SU-DHL-6 (cell line): Measurements from ENCODE around the gene BCL2.

Experiments used
- H2AFZ ChIP-seq: fragments of 200-600 bp; sonication (generic); 2 replicates; pipeline ENCODE4 v1.6.1; 2014; ENCODE audit warnings: low read depth, mild to moderate bottlenecking, moderate library complexity, mixed read lengths, antibody characterized with exemption, low read length; ENCODE audit not compliant: severe bottlenecking
- H3F3A ChIP-seq: fragments of 200-600 bp; shearing (Covaris generic); 2 replicates; pipeline ENCODE4 v1.6.0; 2016; ENCODE audit warnings: antibody characterized with exemption, mild to moderate bottlenecking; ENCODE audit not compliant: insufficient read depth
- H3K27ac ChIP-seq: fragments of 200-600 bp; sonication (generic); 2 replicates; pipeline ENCODE4 v1.5.1; 2016; ENCODE audit warnings: low read depth, mild to moderate bottlenecking, low read length, moderate library complexity, mixed read lengths
- H3K27me3 ChIP-seq: fragments of 200-600 bp; sonication (generic), shearing (Covaris generic); 2 replicates; pipeline ENCODE4 v1.6.0; 2014; ENCODE audit warnings: mild to moderate bottlenecking, low read length
- H3K36me3 ChIP-seq: fragments of 200-600 bp; sonication (generic); 2 replicates; pipeline ENCODE4 v1.6.1; 2014; ENCODE audit warnings: mild to moderate bottlenecking, low read length, mixed read lengths
- H3K4me2 ChIP-seq: fragments of 300-600, 200-600 bp; shearing (Covaris generic), sonication (generic); 2 replicates; pipeline ENCODE4 v1.6.0; 2014; ENCODE audit warnings: low read length, low read depth, mild to moderate bottlenecking; ENCODE audit not compliant: poor library complexity, severe bottlenecking
- H3K4me3 ChIP-seq: fragments of 200-600 bp; sonication (generic); 2 replicates; pipeline ENCODE4 v1.5.1; 2014; ENCODE audit warnings: antibody characterized with exemption, low read length, mild to moderate bottlenecking, mixed read lengths; ENCODE audit not compliant: insufficient read depth, poor library complexity, severe bottlenecking
- H3K79me2 ChIP-seq: fragments of 200-600 bp; sonication (generic); 2 replicates; pipeline ENCODE4 v1.6.1; 2014; ENCODE audit warnings: mild to moderate bottlenecking, low read length, moderate library complexity; ENCODE audit not compliant: insufficient read depth
- H3K9ac ChIP-seq: fragments of 200-600 bp; sonication (generic); 2 replicates; pipeline ENCODE4 v1.7.0; 2014; ENCODE audit warnings: mild to moderate bottlenecking, low read length
- H3K9me2 ChIP-seq: fragments of 200-600 bp; sonication (generic); replicated peaks from 2 replicates; pipeline ENCODE4 v1.6.1; 2014; ENCODE audit warnings: low read length; ENCODE audit not compliant: insufficient read depth
- H3K9me3 ChIP-seq: fragments of 200-600 bp; sonication (generic); 2 replicates; pipeline ENCODE4 v1.6.1; 2014; ENCODE audit warnings: low read length, mixed read lengths; ENCODE audit not compliant: insufficient read depth
- H4K20me1 ChIP-seq: fragments of 200-600 bp; sonication (generic); 2 replicates; pipeline ENCODE4 v1.6.1; 2014; ENCODE audit warnings: low read depth, mild to moderate bottlenecking, antibody characterized with exemption, low read length, moderate library complexity, mixed read lengths
- EZH2phosphoT487 ChIP-seq: fragments of 200-600 bp; sonication (generic), shearing (Covaris generic); conservative IDR thresholded peaks from 2 replicates; pipeline ENCODE4 v1.6.1; 2018; ENCODE audit warnings: mild to moderate bottlenecking, antibody characterized with exemption, low read length, moderate library complexity, mixed read lengths
- TF ChIP-seq, protein P1 (sequence below): fragments of 200-600 bp; sonication (generic); IDR thresholded peaks from one replicate; pipeline ENCODE4 v1.5.1; 2017; ENCODE audit warnings: antibody characterized with exemption, mild to moderate bottlenecking, low read length, moderate library complexity; ENCODE audit not compliant: insufficient read depth, poor library complexity, severe bottlenecking

BCL2 gene

DNA sequence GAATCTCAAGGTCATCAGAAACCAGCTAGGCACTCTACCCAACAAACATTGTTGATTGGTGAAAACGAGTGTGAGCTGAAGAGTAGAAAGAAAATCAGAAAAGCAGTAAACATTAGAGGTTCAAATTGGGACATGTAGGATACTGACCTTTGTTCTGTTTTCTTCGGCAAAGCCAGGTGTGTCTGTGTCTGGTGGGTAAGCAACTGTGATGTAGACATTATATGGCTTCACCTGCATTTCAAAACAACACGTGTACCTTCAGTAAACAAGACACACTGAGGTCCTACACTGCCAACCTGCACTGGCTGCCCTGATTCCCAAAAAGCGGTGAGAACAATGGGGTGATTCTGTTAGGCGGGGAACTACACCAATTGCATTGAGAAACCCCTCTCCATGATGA, 24.7 kb upstream of the BCL2 start:
- H3K27me3 ChIP-seq, result no peaks in the 10 kb centered on the region
- no peaks in the 10 kb centered on the region for H3K9me3 ChIP-seq
- H4K20me1 ChIP-seq, result no peaks in the 10 kb centered on the region
- H3K27ac ChIP-seq, result no peak overlapping the region
- H3K9ac ChIP-seq, result no peak overlapping the region
- no peaks in the 10 kb centered on the region for H3K9me2 ChIP-seq
- no peak overlapping the region for H2AFZ ChIP-seq
- H3K4me2 ChIP-seq, result no peak overlapping the region
- no peaks in the 10 kb centered on the region for H3K79me2 ChIP-seq
- H3F3A ChIP-seq, result peaks cover 7% of the 10 kb centered on the region; the same call in 1 of the 2 replicates
- H3K36me3 ChIP-seq, result no peaks in the 10 kb centered on the region
- TF ChIP-seq EZH2phosphoT487, result no peak
- TF ChIP-seq, protein P1, sequence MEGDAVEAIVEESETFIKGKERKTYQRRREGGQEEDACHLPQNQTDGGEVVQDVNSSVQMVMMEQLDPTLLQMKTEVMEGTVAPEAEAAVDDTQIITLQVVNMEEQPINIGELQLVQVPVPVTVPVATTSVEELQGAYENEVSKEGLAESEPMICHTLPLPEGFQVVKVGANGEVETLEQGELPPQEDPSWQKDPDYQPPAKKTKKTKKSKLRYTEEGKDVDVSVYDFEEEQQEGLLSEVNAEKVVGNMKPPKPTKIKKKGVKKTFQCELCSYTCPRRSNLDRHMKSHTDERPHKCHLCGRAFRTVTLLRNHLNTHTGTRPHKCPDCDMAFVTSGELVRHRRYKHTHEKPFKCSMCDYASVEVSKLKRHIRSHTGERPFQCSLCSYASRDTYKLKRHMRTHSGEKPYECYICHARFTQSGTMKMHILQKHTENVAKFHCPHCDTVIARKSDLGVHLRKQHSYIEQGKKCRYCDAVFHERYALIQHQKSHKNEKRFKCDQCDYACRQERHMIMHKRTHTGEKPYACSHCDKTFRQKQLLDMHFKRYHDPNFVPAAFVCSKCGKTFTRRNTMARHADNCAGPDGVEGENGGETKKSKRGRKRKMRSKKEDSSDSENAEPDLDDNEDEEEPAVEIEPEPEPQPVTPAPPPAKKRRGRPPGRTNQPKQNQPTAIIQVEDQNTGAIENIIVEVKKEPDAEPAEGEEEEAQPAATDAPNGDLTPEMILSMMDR, result no peak
- H3K4me3 ChIP-seq, result no peak overlapping the region

DNA sequence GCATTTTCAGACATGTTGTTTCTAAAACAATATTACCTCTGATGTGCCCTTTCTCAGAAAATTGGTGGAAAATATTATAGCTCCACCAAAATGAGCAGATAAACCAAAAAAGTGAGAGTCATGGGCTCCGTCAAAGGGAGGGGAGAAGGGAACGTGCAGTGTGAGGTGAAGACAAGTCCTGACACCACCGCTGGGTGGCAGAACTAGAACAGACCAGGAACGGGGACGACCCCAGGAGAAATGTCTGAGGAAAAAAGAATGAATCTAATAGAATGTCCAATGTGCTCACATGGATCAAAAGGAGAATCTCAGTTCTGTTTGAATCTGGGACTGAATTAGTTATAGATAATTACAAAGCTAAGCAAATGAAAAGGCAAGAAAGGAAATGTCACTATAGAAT, 22.6 kb upstream of the BCL2 start:
- H3K9me2 ChIP-seq, result no peaks in the 10 kb centered on the region
- H4K20me1 ChIP-seq, result no peaks in the 10 kb centered on the region
- H2AFZ ChIP-seq, result no peak overlapping the region
- no peak overlapping the region for H3K9ac ChIP-seq
- H3K79me2 ChIP-seq, result no peaks in the 10 kb centered on the region
- no peaks in the 10 kb centered on the region for H3K9me3 ChIP-seq
- H3K4me3 ChIP-seq, result no peak overlapping the region
- no peaks in the 10 kb centered on the region for H3K36me3 ChIP-seq
- H3K27ac ChIP-seq, result no peak overlapping the region
- no peak overlapping the region for H3K4me2 ChIP-seq
- TF ChIP-seq, protein P1, result peak; percentile 22
- TF ChIP-seq EZH2phosphoT487, result no peak
- H3F3A ChIP-seq, result peaks cover 7% of the 10 kb centered on the region; the same call in 1 of the 2 replicates
- no peaks in the 10 kb centered on the region for H3K27me3 ChIP-seq

DNA sequence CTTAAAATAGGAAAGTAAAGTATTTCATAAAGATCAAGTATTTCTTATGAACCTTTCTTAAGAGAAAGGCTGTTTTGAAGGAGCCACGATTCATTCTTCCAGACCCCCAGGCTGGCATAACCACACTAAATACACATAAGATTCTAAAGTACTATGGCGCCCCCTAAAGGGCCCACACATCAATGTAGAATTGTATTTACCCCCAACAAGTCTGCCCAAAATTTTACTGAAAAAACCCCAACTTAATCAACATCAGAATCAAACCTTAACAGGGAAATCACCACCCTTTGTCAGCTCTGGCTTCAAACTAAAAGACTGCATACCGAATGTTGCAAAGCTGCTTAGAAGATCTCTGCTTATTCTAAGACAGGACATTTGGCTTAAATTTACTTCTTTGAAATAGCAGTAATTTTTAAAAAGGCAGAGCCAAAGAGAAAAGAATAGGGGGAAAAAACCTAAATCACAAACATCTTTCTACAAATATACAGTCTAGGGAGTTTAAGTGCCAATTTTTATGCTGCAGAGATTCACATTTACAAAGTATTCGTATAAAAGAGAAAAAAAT, 20.4 kb upstream of the BCL2 start:
- Histone ChIP-seq H3K4me2 (no peak overlapping the region), H2AFZ (no peak overlapping the region), H3K9ac (no peak overlapping the region), H3K27ac (no peak overlapping the region), H3F3A (peaks cover 7% of the 10 kb centered on the region; the same call in 1 of the 2 replicates), H3K4me3 (no peak overlapping the region), H3K79me2 (no peaks in the 10 kb centered on the region), H3K9me2 (no peaks in the 10 kb centered on the region), H4K20me1 (no peaks in the 10 kb centered on the region), H3K27me3 (no peaks in the 10 kb centered on the region), H3K9me3 (no peaks in the 10 kb centered on the region), H3K36me3 (no peaks in the 10 kb centered on the region)
- no peak for TF ChIP-seq EZH2phosphoT487
- TF ChIP-seq, protein P1, result peak; percentile 38
